H1 (cell line): ENCODE measurements around the gene FAM241A.

Experiments used
- CBX5 ChIP-seq: fragments of 300-800, 300-1000 bp; sonication (generic); IDR thresholded peaks from 2 replicates; pipeline ENCODE4 v1.7.1; 2016; ENCODE audit warnings: antibody characterized with exemption, low read length, low read depth
- EP300 ChIP-seq, 2 experiments: IDR thresholded peaks; 1 replicate in 1 of 2; 2 replicates in 1 of 2; pipeline ENCODE4 v1.6.1; 2011 to 2012; ENCODE audit warnings: low read depth in 2 of 2, low read length in 2 of 2, mild to moderate bottlenecking in 2 of 2, borderline replicate concordance in 1 of 2, inconsistent platforms in 1 of 2, moderate library complexity in 1 of 2
- GABPA ChIP-seq: IDR thresholded peaks from 2 replicates; pipeline ENCODE4 v1.6.1; 2011; ENCODE audit warnings: mild to moderate bottlenecking, low read length, moderate library complexity, borderline replicate concordance; ENCODE audit not compliant: insufficient read depth
- HDAC2 ChIP-seq, 2 experiments: fragments of 300-600 bp in 1 of 2; sonication (generic) in 1 of 2; IDR thresholded peaks; 2 replicates each; pipeline ENCODE4 v1.6.1; 2011 to 2012; ENCODE audit warnings: low read depth in 2 of 2, low read length in 2 of 2, mild to moderate bottlenecking in 2 of 2, moderate library complexity in 2 of 2, borderline replicate concordance in 1 of 2, inconsistent platforms in 1 of 2
- KDM1A ChIP-seq: fragments of 200-600, 300-600 bp; sonication (generic); IDR thresholded peaks from 2 replicates; pipeline ENCODE4 v1.7.1; 2016; ENCODE audit warnings: mild to moderate bottlenecking, low read length, borderline replicate concordance
- KDM5A ChIP-seq: fragments of 200-600 bp; IDR thresholded peaks from 2 replicates; pipeline ENCODE4 v1.7.1; 2012; ENCODE audit warnings: mild to moderate bottlenecking, low read length, inconsistent platforms, mixed read lengths
- NANOG ChIP-seq: IDR thresholded peaks from 2 replicates; pipeline ENCODE4 v1.6.1; 2011; ENCODE audit warnings: low read length, low read depth, mild to moderate bottlenecking, inconsistent platforms; ENCODE audit not compliant: insufficient read depth, poor library complexity, severe bottlenecking
- NRF1 ChIP-seq: IDR thresholded peaks from 2 replicates; pipeline ENCODE4 v1.6.1; 2011; ENCODE audit warnings: mild to moderate bottlenecking, low read depth, low read length, improper control_type of control experiment
- RBBP5 ChIP-seq: IDR thresholded peaks from 2 replicates; pipeline ENCODE4 v1.7.1; 2012; ENCODE audit warnings: low read depth, mild to moderate bottlenecking, inconsistent platforms, low read length, moderate library complexity, borderline replicate concordance
- SUZ12 ChIP-seq: fragments of 200-600 bp; sonication (generic); IDR thresholded peaks from 2 replicates; pipeline ENCODE4 v1.6.1; 2012; ENCODE audit warnings: mild to moderate bottlenecking, inconsistent platforms, low read length, moderate library complexity, mixed read lengths
- TAF1 ChIP-seq: IDR thresholded peaks from 2 replicates; pipeline ENCODE4 v1.6.1; 2011; ENCODE audit warnings: mild to moderate bottlenecking, low read depth, low read length
- TCF12 ChIP-seq: IDR thresholded peaks from 2 replicates; pipeline ENCODE4 v1.6.1; 2011; ENCODE audit warnings: low read depth, mild to moderate bottlenecking, low read length
- TF ChIP-seq, protein P1 (sequence below), 3 experiments: IDR thresholded peaks; 1 replicate in 2 of 3; 2 replicates in 1 of 3; pipeline versions ENCODE4 v1.5.1 to v1.6.1; 2011; ENCODE audit warnings: low read length in 3 of 3, mild to moderate bottlenecking in 3 of 3, inconsistent platforms in 2 of 3, low read depth in 1 of 3, moderate library complexity in 1 of 3; ENCODE audit not compliant: insufficient read depth in 1 of 3; ENCODE audit errors: control extremely low read depth in 1 of 3
- TF ChIP-seq, protein P2 (sequence below): IDR thresholded peaks from 2 replicates; pipeline ENCODE4 v1.6.1; 2012; ENCODE audit warnings: low read length, inconsistent platforms

DNA sequence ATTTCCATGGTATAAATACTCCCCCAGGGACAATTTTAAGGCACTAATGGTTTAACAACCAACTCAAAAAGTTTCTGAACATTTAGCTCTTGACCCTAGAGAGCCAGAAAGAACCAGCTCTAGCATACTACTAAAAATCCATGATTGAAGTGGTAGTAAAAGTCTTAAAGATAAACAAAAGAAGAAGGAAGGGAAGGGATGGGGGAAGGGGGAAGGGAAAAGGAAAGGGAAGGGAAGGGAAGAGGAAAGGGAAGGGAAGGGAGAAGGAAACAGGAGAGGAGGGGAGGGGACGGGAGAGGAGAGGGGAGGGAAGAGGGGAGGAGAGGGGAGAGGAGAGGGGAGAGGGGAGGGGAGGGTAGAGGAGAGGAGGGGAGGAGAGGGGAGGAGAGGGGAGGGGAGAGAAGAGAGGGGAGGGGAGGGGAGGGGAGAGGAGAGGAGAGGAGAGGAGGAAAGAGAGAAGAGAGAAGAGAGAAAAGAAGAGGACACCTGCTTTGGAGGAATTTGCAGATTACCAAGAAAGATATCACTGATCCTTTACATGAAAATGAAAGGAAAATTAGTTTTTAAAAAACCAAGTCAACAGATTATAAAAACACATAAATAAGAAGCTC lies 26.4 kb upstream of the FAM241A start:
- TF ChIP-seq EP300 (IDR thresholded peaks at IDR 0.05; ENCODE audit: borderline replicate concordance in 1 of 2, low read depth in 2 of 2, low read length in 2 of 2) (no peak), TCF12 (no peak), HDAC2 (IDR thresholded peaks at IDR 0.05; ENCODE audit: borderline replicate concordance in 1 of 2, low read depth in 2 of 2, low read length in 2 of 2) (no peak), KDM1A (no peak), GABPA (no peak), TAF1 (no peak), SUZ12 (no peak), NANOG (no peak), NRF1 (no peak), RBBP5 (no peak), KDM5A (no peak), CBX5 (no peak)
- TF ChIP-seq, protein P1, sequence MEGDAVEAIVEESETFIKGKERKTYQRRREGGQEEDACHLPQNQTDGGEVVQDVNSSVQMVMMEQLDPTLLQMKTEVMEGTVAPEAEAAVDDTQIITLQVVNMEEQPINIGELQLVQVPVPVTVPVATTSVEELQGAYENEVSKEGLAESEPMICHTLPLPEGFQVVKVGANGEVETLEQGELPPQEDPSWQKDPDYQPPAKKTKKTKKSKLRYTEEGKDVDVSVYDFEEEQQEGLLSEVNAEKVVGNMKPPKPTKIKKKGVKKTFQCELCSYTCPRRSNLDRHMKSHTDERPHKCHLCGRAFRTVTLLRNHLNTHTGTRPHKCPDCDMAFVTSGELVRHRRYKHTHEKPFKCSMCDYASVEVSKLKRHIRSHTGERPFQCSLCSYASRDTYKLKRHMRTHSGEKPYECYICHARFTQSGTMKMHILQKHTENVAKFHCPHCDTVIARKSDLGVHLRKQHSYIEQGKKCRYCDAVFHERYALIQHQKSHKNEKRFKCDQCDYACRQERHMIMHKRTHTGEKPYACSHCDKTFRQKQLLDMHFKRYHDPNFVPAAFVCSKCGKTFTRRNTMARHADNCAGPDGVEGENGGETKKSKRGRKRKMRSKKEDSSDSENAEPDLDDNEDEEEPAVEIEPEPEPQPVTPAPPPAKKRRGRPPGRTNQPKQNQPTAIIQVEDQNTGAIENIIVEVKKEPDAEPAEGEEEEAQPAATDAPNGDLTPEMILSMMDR (IDR thresholded peaks at IDR 0.05; ENCODE audit: control extremely low read depth in 1 of 3, insufficient read depth in 1 of 3, low read depth in 1 of 3, low read length in 3 of 3): no peak
- TF ChIP-seq, protein P2, sequence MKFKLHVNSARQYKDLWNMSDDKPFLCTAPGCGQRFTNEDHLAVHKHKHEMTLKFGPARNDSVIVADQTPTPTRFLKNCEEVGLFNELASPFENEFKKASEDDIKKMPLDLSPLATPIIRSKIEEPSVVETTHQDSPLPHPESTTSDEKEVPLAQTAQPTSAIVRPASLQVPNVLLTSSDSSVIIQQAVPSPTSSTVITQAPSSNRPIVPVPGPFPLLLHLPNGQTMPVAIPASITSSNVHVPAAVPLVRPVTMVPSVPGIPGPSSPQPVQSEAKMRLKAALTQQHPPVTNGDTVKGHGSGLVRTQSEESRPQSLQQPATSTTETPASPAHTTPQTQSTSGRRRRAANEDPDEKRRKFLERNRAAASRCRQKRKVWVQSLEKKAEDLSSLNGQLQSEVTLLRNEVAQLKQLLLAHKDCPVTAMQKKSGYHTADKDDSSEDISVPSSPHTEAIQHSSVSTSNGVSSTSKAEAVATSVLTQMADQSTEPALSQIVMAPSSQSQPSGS: no peak
